Stimulated activated CD8-positive, alpha-beta memory T cell treated with anti-CD3 and anti-CD28 coated beads, Interleukin-15, amount 100 ng/mL, for 1 hour (primary cell): ENCODE measurements around the gene DEDD2.
A peak's percentile ranks its signal among the peaks of the same experiment; 100 is the strongest.

Experiments used
- DNase-seq: peaks from one replicate; pipeline ENCODE4 v3.0.0-alpha.2; 2020; ENCODE audit warnings: low read depth

The DEDD2 gene

DNA sequence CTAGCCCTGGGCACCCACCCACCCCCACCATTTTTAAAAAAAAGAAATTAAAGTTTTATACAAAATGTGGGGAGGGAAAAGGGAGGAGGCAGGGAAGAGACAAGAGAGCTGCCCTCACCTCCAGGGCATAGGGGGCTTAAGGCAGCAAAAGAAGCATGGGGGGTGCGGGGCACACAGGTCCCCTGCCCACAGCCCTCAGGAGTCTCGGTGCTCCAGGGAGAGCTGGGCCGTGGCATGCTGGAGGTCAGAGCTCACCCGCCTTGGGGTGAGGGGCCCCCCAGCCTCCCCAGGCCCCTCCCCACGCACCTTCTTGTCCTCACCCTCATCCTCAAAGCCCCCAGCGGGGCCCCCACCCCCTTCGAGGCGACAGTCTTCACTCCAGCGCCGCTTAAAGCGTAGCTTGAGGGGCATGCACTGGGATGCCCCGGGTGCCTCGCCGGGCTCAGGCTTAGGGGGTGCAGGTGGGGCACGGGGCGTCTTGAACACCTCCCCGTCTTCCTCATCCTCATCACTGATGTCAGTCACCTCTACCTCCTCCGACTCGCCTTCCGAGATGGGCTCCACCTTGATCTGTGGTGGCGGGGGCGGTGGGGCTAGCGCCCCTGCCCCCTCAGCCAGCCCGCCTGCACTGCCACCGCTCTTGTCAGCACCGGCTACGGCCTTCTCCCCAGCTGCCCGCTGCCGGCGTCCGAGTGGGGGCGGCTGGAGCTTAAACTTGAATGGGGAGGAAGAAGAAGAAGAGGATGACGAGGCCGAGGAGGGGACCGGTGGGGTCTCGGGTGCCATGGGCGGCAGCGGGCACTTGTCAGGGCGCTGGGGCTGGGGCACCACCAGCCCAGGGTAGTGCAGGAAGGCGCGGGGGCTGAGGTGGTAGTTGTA is 31.0 kb upstream of the DEDD2 start:
- no peak for DNase-seq

GRCh38 chr19:42247640-42248199 is 30.2 kb upstream of the DEDD2 start:
- no peak for DNase-seq

DNA sequence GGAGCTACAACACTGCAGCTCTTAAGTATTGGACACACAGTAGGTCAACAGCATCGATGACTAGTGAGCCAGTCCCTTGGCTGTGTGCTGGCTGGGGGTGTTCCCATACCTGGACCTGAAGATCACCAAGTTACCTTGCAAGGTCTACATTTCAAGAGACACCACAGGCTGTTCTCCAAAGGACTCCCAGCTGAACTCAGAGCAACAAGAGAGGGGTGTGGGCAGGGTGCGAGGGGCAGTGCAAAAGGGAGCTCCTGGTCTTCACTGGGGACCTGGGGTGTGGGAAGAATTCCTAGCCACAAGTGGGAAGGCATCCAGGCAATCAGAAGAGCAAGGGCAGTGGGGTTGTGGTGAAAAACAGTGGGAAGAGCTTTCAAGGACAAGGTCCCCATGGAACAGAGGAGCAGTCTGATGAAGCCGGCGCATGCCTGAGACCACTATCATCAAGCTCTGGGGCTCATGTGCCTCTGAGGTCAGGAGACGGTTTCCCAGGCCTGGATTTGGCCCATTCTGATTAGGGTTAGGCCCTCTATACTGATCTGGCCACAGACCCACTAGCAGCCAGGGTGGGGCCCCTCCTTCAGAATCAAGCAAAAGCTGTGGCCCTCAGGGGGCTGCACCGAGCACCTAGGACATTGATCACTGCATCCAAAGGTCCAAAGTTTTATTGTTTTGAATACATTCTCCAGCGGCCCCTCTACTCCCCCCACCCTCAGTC is 29.6 kb upstream of the DEDD2 start:
- no peak for DNase-seq

GRCh38 chr19:42246143-42246921 is 28.9 kb upstream of the DEDD2 start:
- no peak for DNase-seq

DNA sequence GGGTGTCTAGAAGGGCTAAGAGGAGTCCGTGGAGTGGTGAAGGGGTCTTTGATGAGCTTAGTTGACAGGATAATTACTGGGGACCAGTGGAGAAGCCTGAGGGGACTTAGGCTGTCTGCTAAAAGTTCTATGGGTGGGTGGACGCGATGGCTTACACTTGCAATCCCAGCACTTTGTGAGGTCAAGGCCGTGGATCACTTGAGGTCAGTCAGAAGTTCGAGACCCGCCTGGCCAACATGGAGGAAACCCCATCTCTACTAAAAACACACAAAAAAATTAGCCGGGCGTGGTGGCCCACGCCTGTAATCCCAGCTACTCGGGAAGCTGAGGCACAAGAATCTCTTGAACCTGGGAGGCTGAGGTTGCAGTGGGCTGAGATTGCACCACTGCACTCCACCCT is 27.8 kb upstream of the DEDD2 start:
- DNase-seq, result no peak

DNA sequence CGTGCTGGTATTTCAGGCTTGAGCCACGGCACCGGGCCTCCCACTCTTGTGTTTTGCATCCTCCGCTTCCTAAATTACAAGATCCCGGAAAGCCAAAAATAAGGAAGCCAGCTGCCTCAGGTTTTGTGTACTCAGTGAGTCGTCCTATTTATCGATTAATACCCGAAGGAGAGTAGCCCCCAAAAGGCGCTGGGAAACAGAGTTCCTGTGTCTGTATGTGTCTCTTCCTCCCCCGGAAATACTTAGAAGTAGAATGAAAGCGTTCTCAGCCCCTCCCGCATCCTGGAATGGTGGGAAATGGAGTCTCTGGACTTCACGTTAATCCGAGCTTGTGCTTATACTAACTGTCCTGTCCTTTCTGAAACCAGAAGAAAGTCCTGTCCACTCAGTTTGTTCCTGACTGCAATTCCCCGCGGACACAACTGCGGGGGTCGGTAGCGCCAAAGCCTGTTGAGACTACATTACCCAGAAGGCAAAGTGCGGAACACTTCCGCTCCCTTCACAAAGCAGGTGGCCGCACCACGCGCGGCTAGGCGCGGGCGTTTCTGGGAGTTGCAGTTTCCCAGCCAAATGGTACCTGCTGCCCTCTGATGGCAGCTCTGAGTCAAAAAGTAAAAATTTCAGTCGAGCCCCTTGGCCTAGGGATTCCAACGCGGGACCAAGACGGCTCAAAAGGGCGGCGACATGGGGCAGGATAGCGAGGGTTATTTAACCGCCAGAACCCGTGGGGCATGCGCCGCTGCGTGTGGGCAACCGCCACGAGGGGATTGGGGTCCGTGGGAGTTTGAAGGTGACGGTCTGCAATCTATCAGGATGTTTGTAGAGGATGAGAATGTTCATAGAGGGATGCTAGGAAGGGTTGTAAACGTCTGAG is 27.1 kb upstream of the DEDD2 start:
- DNase-seq, result peak; percentile 87

GRCh38 chr19:42242512-42243409 is 25.3 kb upstream of the DEDD2 start, which contains the start of gene GSK3A:
Gene GSK3A (minus strand): TSS chr19:42242602. CDS start chr19:42242465, 137 bp downstream.
- DNase-seq, result peak; percentile 89

DNA sequence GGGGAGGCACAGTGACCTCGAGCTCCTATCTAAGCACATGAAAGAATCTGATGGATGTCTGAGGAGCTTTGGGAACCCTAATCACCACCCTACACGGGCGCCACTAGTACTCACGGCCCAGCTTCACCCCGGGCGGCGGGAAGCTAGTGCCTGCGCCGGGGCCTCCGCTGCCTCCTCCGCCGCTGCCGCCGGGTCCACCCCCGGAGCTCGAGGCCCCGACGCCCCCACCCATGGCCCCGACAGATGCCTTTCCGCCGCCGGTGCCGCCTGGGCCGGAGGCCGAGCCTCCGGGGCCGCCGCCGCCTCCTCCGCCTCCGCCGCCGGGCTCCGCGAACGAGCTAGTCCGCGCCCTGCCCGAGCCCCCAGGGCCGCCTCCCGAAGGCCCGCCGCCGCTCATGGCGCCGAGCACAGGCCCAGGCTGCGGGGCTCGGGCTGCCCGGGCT is 24.6 kb upstream of the DEDD2 start:
- DNase-seq, result no peak

- DNase-seq, result no peak
Observed at GRCh38 chr19:42241279-42241678, 23.8 kb upstream of the DEDD2 start.

DNA sequence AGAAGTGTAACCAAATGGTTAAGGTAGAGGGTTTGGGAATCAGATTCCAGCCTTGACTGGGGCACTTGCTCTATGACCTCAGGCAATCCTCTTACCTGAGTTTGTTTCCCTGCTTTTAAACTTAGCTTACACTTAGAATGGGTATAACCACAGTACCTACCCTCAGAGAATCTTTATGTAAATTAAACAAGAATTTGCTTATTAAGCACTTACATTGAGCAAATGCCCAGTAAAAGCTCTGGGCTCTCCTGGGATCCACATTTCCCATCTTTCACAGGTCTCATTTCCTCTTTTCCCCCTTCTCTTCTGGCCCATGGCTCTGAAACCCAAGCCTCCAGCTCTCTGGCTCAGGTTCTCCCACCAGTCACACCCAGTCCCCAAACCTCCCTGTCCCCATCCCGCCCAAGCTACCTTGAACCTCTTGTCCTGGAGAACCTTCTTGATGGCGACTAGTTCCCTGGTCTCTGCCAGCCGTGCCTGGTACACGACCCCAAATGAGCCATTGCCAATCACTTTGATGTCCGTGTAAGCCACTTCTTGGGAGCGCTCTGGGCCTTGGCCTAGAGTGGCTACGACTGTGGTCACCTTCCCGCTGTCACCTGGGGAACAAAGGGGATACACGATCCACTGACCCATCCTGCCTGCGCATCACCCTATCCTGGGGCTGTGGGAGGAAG is 22.2 kb upstream of the DEDD2 start:
- DNase-seq, result no peak

GRCh38 chr19:42235181-42235580 is 17.7 kb upstream of the DEDD2 start:
- no peak for DNase-seq

DNA sequence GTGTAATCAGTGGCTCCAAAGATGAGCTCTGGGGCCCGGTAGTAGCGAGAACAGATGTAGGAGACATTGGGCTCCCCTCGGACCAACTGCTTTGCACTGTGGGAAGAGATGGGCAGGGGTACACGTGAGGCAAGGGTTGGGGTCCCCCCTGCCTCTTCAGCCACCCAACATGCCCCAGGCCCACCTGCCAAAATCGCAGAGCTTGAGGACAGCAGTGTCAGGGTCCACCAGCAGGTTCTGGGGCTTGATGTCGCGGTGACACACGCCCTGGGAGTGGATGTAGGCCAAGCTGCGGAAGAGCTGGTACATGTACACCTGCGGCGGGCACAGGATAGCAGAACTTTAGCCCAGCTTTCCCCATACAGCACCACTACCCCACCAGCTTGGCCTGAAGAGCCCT is 16.9 kb upstream of the DEDD2 start:
- no peak for DNase-seq

GRCh38 chr19:42233678-42234292 is 16.3 kb upstream of the DEDD2 start:
- no peak for DNase-seq

- no peak for DNase-seq
Observed at GRCh38 chr19:42233106-42233505, 15.6 kb upstream of the DEDD2 start.

- no peak for DNase-seq
Observed at GRCh38 chr19:42232435-42232834, 15.0 kb upstream of the DEDD2 start.

DNA sequence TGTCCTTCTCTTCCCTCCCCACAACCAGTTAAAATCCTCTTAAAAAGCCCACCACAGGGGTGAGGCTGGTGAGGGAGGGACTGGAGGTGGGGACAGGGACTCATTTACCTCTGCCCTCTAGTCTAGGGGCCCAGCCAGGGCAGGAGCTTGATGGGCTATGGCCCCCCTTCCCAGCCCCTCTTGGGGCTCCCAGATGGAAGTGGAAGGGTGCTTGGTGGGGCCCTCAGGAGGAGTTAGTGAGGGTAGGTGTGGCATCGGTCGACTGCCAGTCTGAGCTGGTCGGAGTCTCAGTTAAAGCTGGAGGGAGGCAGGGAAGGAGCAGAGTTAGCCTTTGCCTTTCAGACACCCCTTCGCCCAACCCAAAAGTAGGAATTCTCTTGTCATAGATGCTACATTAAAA is 13.1 kb upstream of the DEDD2 start:
- no peak for DNase-seq

DNA sequence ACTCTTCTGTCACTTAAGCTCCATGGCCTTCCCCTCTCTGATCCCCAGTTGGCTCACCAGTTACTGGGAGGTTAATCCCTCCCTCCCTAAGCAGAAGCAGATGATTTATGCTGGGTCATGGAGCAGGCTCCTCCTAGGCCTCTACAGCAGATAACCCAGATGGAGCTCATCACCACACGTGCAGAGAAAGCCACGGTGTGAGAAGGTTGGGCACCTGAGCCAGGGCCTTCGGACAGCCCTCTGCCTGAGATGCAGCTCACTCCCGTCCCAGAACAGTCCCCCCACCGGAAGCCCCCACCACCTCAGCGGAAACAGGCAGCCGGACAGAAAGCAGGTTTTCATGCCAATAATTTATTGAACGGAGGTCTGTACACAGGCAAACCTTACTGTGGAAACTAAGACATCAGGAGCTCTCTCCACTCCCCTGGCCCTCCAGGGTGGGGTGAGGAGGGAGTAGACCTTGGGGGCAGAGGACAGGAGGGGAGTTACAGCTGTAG is 12.4 kb upstream of the DEDD2 start:
- DNase-seq, result no peak

DNA sequence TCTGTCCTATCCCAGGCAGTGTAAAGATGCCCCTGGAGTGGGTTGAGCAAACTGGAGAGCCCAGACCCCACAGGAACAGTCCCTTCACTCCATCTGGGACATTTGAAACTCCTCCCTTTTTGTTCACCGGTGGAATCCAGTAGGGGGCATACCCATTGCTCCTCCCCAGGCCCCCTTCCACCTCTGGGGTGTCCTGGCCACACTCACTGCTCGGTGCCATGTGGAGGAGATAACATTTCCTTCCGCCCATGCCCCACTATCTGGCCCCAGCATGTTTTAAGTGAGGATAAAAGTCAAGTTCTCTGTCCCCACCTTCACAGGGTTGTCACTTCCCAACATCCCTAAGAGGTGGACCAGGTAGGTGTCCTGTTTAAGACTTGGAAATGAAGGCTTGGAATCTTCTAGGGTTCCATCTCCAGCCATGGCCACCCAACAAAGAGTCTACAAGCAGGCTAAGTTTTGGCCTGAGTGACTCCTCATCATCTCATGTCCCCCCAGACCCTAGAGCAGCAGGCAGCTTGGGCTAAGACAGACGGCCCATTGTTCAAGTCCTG is 11.9 kb upstream of the DEDD2 start:
- no peak for DNase-seq

GRCh38 chr19:42228641-42229040 is 11.2 kb upstream of the DEDD2 start:
- DNase-seq, result no peak
